ENCODE data around the gene ZNF652.
"Not testable (repeated sequence)": the region's sequence is repeated elsewhere in the genome, so short reads cannot be mapped to it uniquely, and the experiment has no call there.

The ZNF652 gene

DNA sequence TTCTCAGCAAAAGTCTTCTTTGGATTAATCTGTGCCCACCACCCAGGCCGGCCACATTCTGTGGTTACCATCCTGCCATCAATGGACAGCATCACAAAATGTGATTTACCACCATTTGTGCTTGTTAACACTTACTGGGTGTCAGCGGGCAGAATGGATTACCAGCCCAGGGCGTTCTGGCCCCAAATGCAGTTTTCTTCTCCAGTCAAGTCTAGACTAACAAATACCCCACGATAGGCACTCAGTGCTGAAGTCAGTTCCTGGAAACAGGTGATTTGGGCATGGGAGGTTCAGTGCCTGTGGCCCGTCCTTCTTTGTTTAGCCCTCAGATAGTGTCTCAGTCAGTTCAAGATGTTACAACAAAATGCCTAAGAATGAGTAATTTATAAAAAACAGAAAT, 92.7 kb downstream of the ZNF652 start:
- H3K9me3 ChIP-seq (ENCODE audit: control insufficient read depth, insufficient read depth, low read length), result no peaks in the 10 kb centered on the region
- no peaks in the 10 kb centered on the region for H4K20me1 ChIP-seq (ENCODE audit: control insufficient read depth, insufficient read depth, low read depth, low read length)
- no peak for TF ChIP-seq EZH2phosphoT487 (IDR thresholded peaks at IDR 0.05; ENCODE audit: borderline replicate concordance, low read length)
- TF ChIP-seq, protein P1, sequence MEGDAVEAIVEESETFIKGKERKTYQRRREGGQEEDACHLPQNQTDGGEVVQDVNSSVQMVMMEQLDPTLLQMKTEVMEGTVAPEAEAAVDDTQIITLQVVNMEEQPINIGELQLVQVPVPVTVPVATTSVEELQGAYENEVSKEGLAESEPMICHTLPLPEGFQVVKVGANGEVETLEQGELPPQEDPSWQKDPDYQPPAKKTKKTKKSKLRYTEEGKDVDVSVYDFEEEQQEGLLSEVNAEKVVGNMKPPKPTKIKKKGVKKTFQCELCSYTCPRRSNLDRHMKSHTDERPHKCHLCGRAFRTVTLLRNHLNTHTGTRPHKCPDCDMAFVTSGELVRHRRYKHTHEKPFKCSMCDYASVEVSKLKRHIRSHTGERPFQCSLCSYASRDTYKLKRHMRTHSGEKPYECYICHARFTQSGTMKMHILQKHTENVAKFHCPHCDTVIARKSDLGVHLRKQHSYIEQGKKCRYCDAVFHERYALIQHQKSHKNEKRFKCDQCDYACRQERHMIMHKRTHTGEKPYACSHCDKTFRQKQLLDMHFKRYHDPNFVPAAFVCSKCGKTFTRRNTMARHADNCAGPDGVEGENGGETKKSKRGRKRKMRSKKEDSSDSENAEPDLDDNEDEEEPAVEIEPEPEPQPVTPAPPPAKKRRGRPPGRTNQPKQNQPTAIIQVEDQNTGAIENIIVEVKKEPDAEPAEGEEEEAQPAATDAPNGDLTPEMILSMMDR (IDR thresholded peaks at IDR 0.05; ENCODE audit: low read depth, low read length, poor library complexity, severe bottlenecking), result no peak
- H3K79me2 ChIP-seq (ENCODE audit: control insufficient read depth, low read length), result no peaks in the 10 kb centered on the region
- H3K4me2 ChIP-seq (ENCODE audit: low read length), result no peak overlapping the region
- H3K4me3 ChIP-seq (ENCODE audit: low read length), result no peak overlapping the region
- H3K27ac ChIP-seq (ENCODE audit: low read depth, low read length), result no peak overlapping the region
- no peaks in the 10 kb centered on the region for H3K4me1 ChIP-seq (ENCODE audit: control insufficient read depth, low read length)
- no peaks in the 10 kb centered on the region for H3F3A ChIP-seq (ENCODE audit: control insufficient read depth, insufficient read depth)
- no peaks in the 10 kb centered on the region for H3K36me3 ChIP-seq (ENCODE audit: control insufficient read depth, low read length)
- no peaks in the 10 kb centered on the region for H3K9me2 ChIP-seq (replicated peaks; ENCODE audit: control insufficient read depth, low read length)
- H3K27me3 ChIP-seq (ENCODE audit: control insufficient read depth, low read length), result peaks cover 5% of the 10 kb centered on the region; the same call in 1 of the 2 replicates

DNA sequence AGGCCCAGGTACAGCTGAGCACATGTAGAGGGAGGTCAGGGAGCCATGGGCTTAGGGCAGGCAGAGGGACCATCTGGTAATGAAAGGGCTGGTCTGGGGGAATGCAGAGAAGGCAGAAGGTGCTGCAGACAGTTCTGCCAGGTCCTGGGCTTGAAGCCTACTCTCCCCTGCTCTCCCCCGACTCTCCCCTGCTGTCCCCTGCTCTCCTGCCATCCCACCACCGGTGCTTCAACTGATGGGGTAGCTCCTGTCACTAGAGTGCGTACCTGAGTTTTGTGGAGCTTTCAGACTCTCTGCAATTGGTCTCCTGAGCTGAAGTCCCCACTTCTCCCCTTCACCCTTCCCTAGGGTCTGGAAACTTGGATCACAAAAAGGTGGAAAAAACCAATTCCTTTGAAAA, 94.1 kb downstream of the ZNF652 start:
- H3K27me3 ChIP-seq (ENCODE audit: control insufficient read depth, low read length), result peaks cover 5% of the 10 kb centered on the region; the same call in 1 of the 2 replicates
- H3K36me3 ChIP-seq (ENCODE audit: control insufficient read depth, low read length), result no peaks in the 10 kb centered on the region
- no peak overlapping the region for H3K4me2 ChIP-seq (ENCODE audit: low read length)
- H4K20me1 ChIP-seq (ENCODE audit: control insufficient read depth, insufficient read depth, low read depth, low read length), result no peaks in the 10 kb centered on the region
- H3K4me3 ChIP-seq (ENCODE audit: low read length), result no peak overlapping the region
- H3K9me2 ChIP-seq (replicated peaks; ENCODE audit: control insufficient read depth, low read length), result no peaks in the 10 kb centered on the region
- TF ChIP-seq, protein P1 (IDR thresholded peaks at IDR 0.05; ENCODE audit: low read depth, low read length, poor library complexity, severe bottlenecking), result no peak
- TF ChIP-seq EZH2phosphoT487 (IDR thresholded peaks at IDR 0.05; ENCODE audit: borderline replicate concordance, low read length), result no peak
- H3K9me3 ChIP-seq (ENCODE audit: control insufficient read depth, insufficient read depth, low read length), result no peaks in the 10 kb centered on the region
- no peak overlapping the region for H3K27ac ChIP-seq (ENCODE audit: low read depth, low read length)
- no peaks in the 10 kb centered on the region for H3K79me2 ChIP-seq (ENCODE audit: control insufficient read depth, low read length)
- H3F3A ChIP-seq (ENCODE audit: control insufficient read depth, insufficient read depth), result no peaks in the 10 kb centered on the region
- H3K4me1 ChIP-seq (ENCODE audit: control insufficient read depth, low read length), result no peaks in the 10 kb centered on the region

DNA sequence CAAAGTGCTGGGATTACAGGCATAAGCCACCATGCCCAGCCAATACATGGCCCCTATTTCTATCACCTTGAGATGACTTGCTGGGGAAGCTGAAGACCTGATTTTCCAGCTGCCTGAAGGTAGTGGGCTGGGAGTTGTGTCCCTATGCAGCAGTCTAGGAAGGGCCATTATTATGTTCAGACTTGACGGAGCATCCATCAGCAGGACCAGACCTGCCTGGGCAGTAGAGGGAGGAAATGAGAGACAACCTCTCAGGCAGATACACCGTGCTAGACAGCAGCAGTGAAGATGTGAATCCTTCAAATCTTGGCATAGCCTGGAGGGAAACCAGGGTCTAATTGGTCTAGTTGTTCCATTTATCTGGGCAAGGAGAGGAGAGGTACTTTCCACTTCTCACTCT, 95.8 kb downstream of the ZNF652 start:
- H3K27me3 ChIP-seq (ENCODE audit: control insufficient read depth, low read length), result peaks cover 6% of the 10 kb centered on the region
- H3K36me3 ChIP-seq (ENCODE audit: control insufficient read depth, low read length), result no peaks in the 10 kb centered on the region
- H3K79me2 ChIP-seq (ENCODE audit: control insufficient read depth, low read length), result no peaks in the 10 kb centered on the region
- H3F3A ChIP-seq (ENCODE audit: control insufficient read depth, insufficient read depth), result no peaks in the 10 kb centered on the region
- no peaks in the 10 kb centered on the region for H3K9me2 ChIP-seq (replicated peaks; ENCODE audit: control insufficient read depth, low read length)
- no peak overlapping the region for H3K27ac ChIP-seq (ENCODE audit: low read depth, low read length)
- H3K4me2 ChIP-seq (ENCODE audit: low read length), result no peak overlapping the region
- no peaks in the 10 kb centered on the region for H3K4me1 ChIP-seq (ENCODE audit: control insufficient read depth, low read length)
- TF ChIP-seq EZH2phosphoT487 (IDR thresholded peaks at IDR 0.05; ENCODE audit: borderline replicate concordance, low read length), result no peak
- TF ChIP-seq, protein P1 (IDR thresholded peaks at IDR 0.05; ENCODE audit: low read depth, low read length, poor library complexity, severe bottlenecking), result no peak
- H4K20me1 ChIP-seq (ENCODE audit: control insufficient read depth, insufficient read depth, low read depth, low read length), result no peaks in the 10 kb centered on the region
- no peak overlapping the region for H3K4me3 ChIP-seq (ENCODE audit: low read length)
- H3K9me3 ChIP-seq (ENCODE audit: control insufficient read depth, insufficient read depth, low read length), result no peaks in the 10 kb centered on the region

DNA sequence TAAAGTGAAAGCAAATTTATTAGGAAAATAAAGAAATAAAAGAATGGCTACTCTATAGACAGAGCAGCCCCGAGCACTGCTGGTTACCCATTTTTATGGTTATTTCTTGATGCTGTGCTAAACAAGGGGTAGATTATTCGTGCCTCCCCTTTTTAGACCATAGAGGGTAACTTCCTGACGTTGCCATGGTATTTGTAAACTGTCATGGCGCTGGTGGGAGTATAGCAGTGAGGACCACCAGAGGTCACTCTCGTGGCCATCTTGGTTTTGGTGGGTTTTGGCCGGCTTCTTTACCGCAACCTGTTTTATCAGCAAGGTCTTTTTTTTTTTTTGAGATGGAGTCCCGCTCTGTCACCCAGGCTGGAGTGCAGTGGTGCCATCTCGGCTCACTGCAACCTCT, 100.5 kb downstream of the ZNF652 start:
- H3K4me2 ChIP-seq (ENCODE audit: low read length); H3K36me3 ChIP-seq (ENCODE audit: control insufficient read depth, low read length); H3K4me3 ChIP-seq (ENCODE audit: low read length); H3F3A ChIP-seq (ENCODE audit: control insufficient read depth, insufficient read depth); H3K27ac ChIP-seq (ENCODE audit: low read depth, low read length); H4K20me1 ChIP-seq (ENCODE audit: control insufficient read depth, insufficient read depth, low read depth, low read length); H3K9me3 ChIP-seq (ENCODE audit: control insufficient read depth, insufficient read depth, low read length); H3K79me2 ChIP-seq (ENCODE audit: control insufficient read depth, low read length); H3K9me2 ChIP-seq (replicated peaks; ENCODE audit: control insufficient read depth, low read length): not testable (repeated sequence)
- Histone ChIP-seq H3K4me1 (ENCODE audit: control insufficient read depth, low read length) (peaks cover 12% of the 10 kb centered on the region), H3K27me3 (ENCODE audit: control insufficient read depth, low read length) (peaks cover 15% of the 10 kb centered on the region)
